H1 (cell line): ENCODE measurements around the gene ISLR2. TPM values are rescaled to one million over a fixed set of nuclear protein-coding genes. Genes with fewer than 3 reads are reported as not detected.
A peak's percentile ranks its signal among the peaks of the same experiment; 100 is the strongest.

ENCODE experiments used
- ASH2L ChIP-seq: fragments of 200-600, 300-600 bp; sonication (generic); IDR thresholded peaks from one replicate; pipeline ENCODE4 v1.7.1; 2017; ENCODE audit warnings: low read length
- ATF2 ChIP-seq: IDR thresholded peaks from 2 replicates; pipeline ENCODE4 v1.6.1; 2012; ENCODE audit warnings: low read length, inconsistent platforms
- BCL11A ChIP-seq, 2 experiments: IDR thresholded peaks; one replicate each; pipeline ENCODE4 v1.6.1; 2011; ENCODE audit warnings: low read depth in 2 of 2, low read length in 2 of 2, mild to moderate bottlenecking in 2 of 2
- BRCA1 ChIP-seq: IDR thresholded peaks from 2 replicates; pipeline ENCODE4 v1.6.1; 2012; ENCODE audit warnings: low read depth, low read length, improper control_type of control experiment
- CBX5 ChIP-seq: fragments of 300-800, 300-1000 bp; sonication (generic); IDR thresholded peaks from 2 replicates; pipeline ENCODE4 v1.7.1; 2016; ENCODE audit warnings: antibody characterized with exemption, low read length, low read depth
- CBX8 ChIP-seq: fragments of 300-800, 300-1000 bp; sonication (generic); IDR thresholded peaks from 2 replicates; pipeline ENCODE4 v1.7.1; 2016; ENCODE audit warnings: low read depth, low read length, borderline replicate concordance
- CREB1 ChIP-seq: IDR thresholded peaks from 2 replicates; pipeline ENCODE4 v1.6.1; 2012; ENCODE audit warnings: inconsistent platforms
- HDAC2 ChIP-seq, 2 experiments: fragments of 300-600 bp in 1 of 2; sonication (generic) in 1 of 2; IDR thresholded peaks; 2 replicates each; pipeline ENCODE4 v1.6.1; 2011 to 2012; ENCODE audit warnings: low read depth in 2 of 2, low read length in 2 of 2, mild to moderate bottlenecking in 2 of 2, moderate library complexity in 2 of 2, borderline replicate concordance in 1 of 2, inconsistent platforms in 1 of 2
- JUN ChIP-seq: IDR thresholded peaks from 2 replicates; pipeline ENCODE4 v1.6.1; 2011; ENCODE audit warnings: low read depth, mild to moderate bottlenecking, improper control_type of control experiment, low read length
- JUND ChIP-seq: IDR thresholded peaks from 2 replicates; pipeline ENCODE4 v1.6.1; 2011; ENCODE audit warnings: mild to moderate bottlenecking, improper control_type of control experiment, low read length
- KDM1A ChIP-seq: fragments of 200-600, 300-600 bp; sonication (generic); IDR thresholded peaks from 2 replicates; pipeline ENCODE4 v1.7.1; 2016; ENCODE audit warnings: mild to moderate bottlenecking, low read length, borderline replicate concordance
- MAFK ChIP-seq: IDR thresholded peaks from 2 replicates; pipeline ENCODE4 v1.6.1; 2012; ENCODE audit warnings: low read depth, mild to moderate bottlenecking, improper control_type of control experiment, low read length
- NRF1 ChIP-seq: IDR thresholded peaks from 2 replicates; pipeline ENCODE4 v1.6.1; 2011; ENCODE audit warnings: mild to moderate bottlenecking, low read depth, low read length, improper control_type of control experiment
- PHF8 ChIP-seq: fragments of 200-600 bp; sonication (generic); conservative IDR thresholded peaks from 2 replicates; pipeline ENCODE4 v1.7.1; 2012; ENCODE audit warnings: low read depth, mild to moderate bottlenecking, inconsistent platforms, low read length, moderate library complexity
- POU5F1 ChIP-seq: IDR thresholded peaks from 2 replicates; pipeline ENCODE4 v1.6.1; 2011; ENCODE audit warnings: low read depth, mild to moderate bottlenecking, low read length, moderate library complexity
- RAD21 ChIP-seq, 2 experiments: IDR thresholded peaks in 1 of 2; conservative IDR thresholded peaks in 1 of 2; 2 replicates each; pipeline ENCODE4 v1.6.1; 2011; ENCODE audit warnings: low read depth in 2 of 2, low read length in 2 of 2, improper control_type of control experiment in 1 of 2, inconsistent platforms in 1 of 2, mild to moderate bottlenecking in 1 of 2, moderate library complexity in 1 of 2
- RFX5 ChIP-seq: IDR thresholded peaks from 2 replicates; pipeline ENCODE4 v1.6.1; 2011; ENCODE audit warnings: low read depth, low read length, improper control_type of control experiment, borderline replicate concordance
- RNF2 ChIP-seq: fragments of 200-900, 300-1000 bp; sonication (generic); IDR thresholded peaks from 2 replicates; pipeline ENCODE4 v1.7.1; 2016; ENCODE audit warnings: borderline replicate concordance, low read depth, mild to moderate bottlenecking, antibody characterized with exemption, low read length; ENCODE audit not compliant: poor library complexity, severe bottlenecking; ENCODE audit errors: missing control alignments
- SUZ12 ChIP-seq: fragments of 200-600 bp; sonication (generic); IDR thresholded peaks from 2 replicates; pipeline ENCODE4 v1.6.1; 2012; ENCODE audit warnings: mild to moderate bottlenecking, inconsistent platforms, low read length, moderate library complexity, mixed read lengths
- TAF7 ChIP-seq: optimal IDR thresholded peaks from 2 replicates; pipeline ENCODE3; 2011; ENCODE audit warnings: low read depth, mild to moderate bottlenecking, inconsistent platforms, low read length, moderate library complexity, borderline replicate concordance
- ZNF274 ChIP-seq: IDR thresholded peaks from 2 replicates; pipeline ENCODE4 v1.7.0; 2012; ENCODE audit warnings: low read length, borderline replicate concordance; ENCODE audit errors: extremely low read depth
- polyA plus RNA-seq, 7 experiments: library from polyadenylated mRNA; depleted of rRNA in 3 of 7; stranded (reverse) in 5 of 7; unstranded in 2 of 7; fragments of >200 nt in 5 of 7; fragments of 200-250 nt in 2 of 7; gene quantifications; 1 replicate in 5 of 7; 2 replicates in 1 of 7; 4 replicates in 1 of 7; pipeline versions ENCODE4 v1.2.1 to v1.2.3, GENCODE V29; 2011 to 2013; ENCODE audit warnings: missing spikeins in 2 of 7, mixed read lengths in 2 of 7
- total RNA-seq: library from RNA; stranded (reverse); fragmentation: NEBNext Ultra II Directional; extraction: Animal tissue kit (Norgen Biotek cat#: 25700); gene quantifications from 2 replicates; pipeline ENCODE4 v1.2.1, GENCODE V29; 2021
- TF ChIP-seq, protein P1 (sequence below): IDR thresholded peaks from 2 replicates; pipeline ENCODE4 v1.6.1; 2012; ENCODE audit warnings: inconsistent platforms

Gene ISLR2
- total and polyA plus RNA-seq, 2 of the 8 experiments (the other 6 are each of a cell fraction or from before 2014, with no cell fraction given): 0.47 to 0.58 TPM

DNA sequence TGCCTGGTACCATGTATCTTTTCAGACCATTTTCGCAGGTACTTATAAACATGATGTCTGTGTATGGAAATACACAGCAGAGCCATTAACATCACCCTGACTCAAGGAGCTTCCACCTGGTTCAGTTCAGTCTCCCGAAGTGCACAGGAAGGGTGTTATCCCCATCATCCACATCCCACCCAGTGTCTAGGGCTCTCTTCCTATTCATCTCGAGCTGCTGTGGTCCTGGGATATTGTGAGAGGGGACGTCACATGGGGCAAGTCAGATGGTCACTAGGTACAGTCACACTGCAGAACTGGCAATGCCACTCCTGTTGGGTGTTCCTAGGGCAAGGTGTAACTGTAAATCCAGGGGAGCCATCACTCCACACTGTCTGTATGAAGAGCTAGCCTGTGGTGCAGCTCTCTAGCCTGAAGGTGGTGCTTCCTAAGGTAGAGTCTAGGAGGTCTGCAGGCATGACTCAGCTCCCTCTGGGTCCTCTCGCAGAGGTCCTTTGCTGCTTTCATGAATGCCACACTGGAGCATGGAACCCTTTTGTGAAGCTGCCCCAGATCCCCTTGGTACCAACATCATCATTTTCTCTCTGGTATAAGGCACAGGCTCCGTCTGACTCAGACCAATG, 13.9 kb downstream of the ISLR2 start (continued):
- TF ChIP-seq SUZ12: no peak
- TF ChIP-seq ATF2: no peak
- TF ChIP-seq RAD21 (IDR thresholded peaks at IDR 0.05 in 1 of 2, conservative IDR thresholded peaks at IDR 0.05 in 1 of 2; ENCODE audit: low read depth in 2 of 2, low read length in 2 of 2): peak; percentile 25 to 50; a peak in 3 of 4 replicates
- no peak for TF ChIP-seq POU5F1
- no peak for TF ChIP-seq PHF8
- TF ChIP-seq HDAC2 (IDR thresholded peaks at IDR 0.05; ENCODE audit: borderline replicate concordance in 1 of 2, low read depth in 2 of 2, low read length in 2 of 2): no peak
- TF ChIP-seq ASH2L: no peak
- TF ChIP-seq RFX5: no peak
- no peak for TF ChIP-seq CBX8
- TF ChIP-seq TAF7: no peak
- TF ChIP-seq BRCA1: no peak
- TF ChIP-seq NRF1: no peak
- TF ChIP-seq KDM1A: no peak
- no peak for TF ChIP-seq BCL11A (IDR thresholded peaks at IDR 0.05; ENCODE audit: low read depth in 2 of 2, low read length in 2 of 2)
- TF ChIP-seq RNF2: no peak
- TF ChIP-seq JUND: peak; percentile 44; the same call in 1 of the 2 replicates
- TF ChIP-seq CBX5: no peak
- TF ChIP-seq JUN: no peak
- no peak for TF ChIP-seq ZNF274
- no peak for TF ChIP-seq CREB1
- TF ChIP-seq MAFK: peak; percentile 83; the same call in 1 of the 2 replicates
- TF ChIP-seq, protein P1, sequence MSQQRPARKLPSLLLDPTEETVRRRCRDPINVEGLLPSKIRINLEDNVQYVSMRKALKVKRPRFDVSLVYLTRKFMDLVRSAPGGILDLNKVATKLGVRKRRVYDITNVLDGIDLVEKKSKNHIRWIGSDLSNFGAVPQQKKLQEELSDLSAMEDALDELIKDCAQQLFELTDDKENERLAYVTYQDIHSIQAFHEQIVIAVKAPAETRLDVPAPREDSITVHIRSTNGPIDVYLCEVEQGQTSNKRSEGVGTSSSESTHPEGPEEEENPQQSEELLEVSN: no peak
